Duodenal mucosa (tissue), 2 donors: Measurements from ENCODE around the gene PIP4K2B.
A peak's percentile ranks its signal among the peaks of the same experiment; 100 is the strongest.

ENCODE experiments used
- H3K27ac ChIP-seq: one replicate; pipeline ENCODE4 v1.7.0; 2013; ENCODE audit warnings: low read depth, low read length
- H3K27me3 ChIP-seq, 2 donors: one replicate each; pipeline ENCODE4 v1.7.0; 2013; ENCODE audit warnings: low read length in 2 of 2, control low read depth in 1 of 2; ENCODE audit not compliant: insufficient read depth in 2 of 2, control insufficient read depth in 1 of 2
- H3K36me3 ChIP-seq, 2 donors: one replicate each; pipeline ENCODE4 v1.7.0; 2013; ENCODE audit warnings: low read length in 2 of 2, control low read depth in 1 of 2; ENCODE audit not compliant: insufficient read depth in 2 of 2, control insufficient read depth in 1 of 2
- H3K4me1 ChIP-seq, 2 donors: one replicate each; pipeline ENCODE4 v1.7.0; 2013; ENCODE audit warnings: low read length in 2 of 2, control low read depth in 1 of 2; ENCODE audit not compliant: insufficient read depth in 2 of 2, control insufficient read depth in 1 of 2
- H3K4me3 ChIP-seq, 2 donors: one replicate each; pipeline ENCODE4 v1.7.0; 2013; ENCODE audit warnings: low read length in 2 of 2, low read depth in 1 of 2
- H3K9ac ChIP-seq, 2 donors: one replicate each; pipeline ENCODE4 v1.7.0; 2013; ENCODE audit warnings: low read length in 2 of 2, low read depth in 1 of 2
- H3K9me3 ChIP-seq, 2 donors: one replicate each; pipeline ENCODE4 v1.7.0; 2013; ENCODE audit warnings: low read length in 2 of 2, control low read depth in 1 of 2; ENCODE audit not compliant: control insufficient read depth in 1 of 2

Gene PIP4K2B

DNA sequence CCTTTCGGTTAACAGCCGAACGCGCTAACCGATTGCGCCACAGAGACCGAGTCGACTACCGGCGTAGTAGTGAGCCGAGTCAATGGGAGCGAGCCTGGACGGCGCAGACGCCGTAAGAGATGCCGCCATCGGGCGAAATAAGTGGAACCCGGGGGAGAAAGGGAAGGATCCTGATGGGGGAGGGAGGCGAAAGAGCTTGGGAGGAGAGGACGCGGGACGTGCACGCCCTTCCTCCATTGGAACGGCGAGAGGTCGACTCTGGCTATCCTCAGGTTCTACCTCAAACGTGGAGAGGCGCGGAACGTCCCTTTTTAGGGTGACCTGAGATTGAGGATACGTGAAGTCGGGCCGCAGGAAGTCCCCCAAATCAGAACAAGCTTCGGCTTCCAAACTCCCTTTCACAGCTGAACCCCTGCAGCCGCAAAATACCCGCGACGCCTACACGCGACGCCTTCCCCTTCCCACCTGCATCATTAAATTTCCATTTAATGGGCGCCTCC is 47.5 kb downstream of the PIP4K2B start:
- H3K9me3 ChIP-seq = no peaks in the 10 kb centered on the region
- peak overlapping the region; percentile 79 for H3K27ac ChIP-seq
- peak overlapping the region; percentile 65 to 75 for H3K9ac ChIP-seq
- peaks cover 0 to 6% of the 10 kb centered on the region in 2 donors for H3K27me3 ChIP-seq
- peaks cover 41 to 53% of the 10 kb centered on the region in 2 donors for H3K4me1 ChIP-seq
- peaks cover 9 to 21% of the 10 kb centered on the region in 2 donors for H3K36me3 ChIP-seq
- H3K4me3 ChIP-seq = peak overlapping the region; percentile 83 to 99

DNA sequence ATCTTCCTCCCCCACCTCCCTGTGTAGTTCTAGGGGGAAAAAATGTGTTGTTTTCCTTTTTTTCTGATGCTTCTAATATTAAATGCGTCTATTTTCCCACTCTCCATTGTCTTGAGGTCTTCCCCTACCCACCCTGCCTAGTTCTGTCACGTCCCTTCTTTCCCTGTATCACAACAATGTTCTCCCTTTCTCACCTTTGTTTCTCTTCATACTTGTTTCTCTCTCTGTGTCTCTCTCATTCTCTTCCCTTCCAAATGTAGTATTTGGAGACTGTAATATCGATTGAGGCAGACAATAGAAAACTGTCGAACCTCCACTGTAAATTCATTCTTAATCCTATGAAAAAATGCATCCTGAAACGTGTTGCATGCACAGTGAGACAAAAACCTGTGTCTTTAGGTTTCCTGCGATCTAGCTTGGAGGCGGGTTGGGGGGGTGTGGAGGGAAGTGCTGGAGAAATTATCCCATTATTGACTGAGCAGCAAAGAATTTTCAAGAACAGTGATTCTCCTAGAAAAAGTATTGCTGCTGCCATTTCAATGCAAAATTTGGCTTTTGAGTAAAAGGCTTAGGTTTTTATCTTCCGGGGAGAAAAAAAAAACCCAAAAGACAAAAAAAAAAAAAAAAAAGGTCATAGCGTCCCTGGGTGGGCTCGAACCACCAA is 48.1 kb downstream of the PIP4K2B start:
- H3K4me3 ChIP-seq = peak overlapping the region; percentile 83 to 99
- H3K27ac ChIP-seq = no peak overlapping the region
- H3K4me1 ChIP-seq = peaks cover 46 to 59% of the 10 kb centered on the region in 2 donors
- no peaks in the 10 kb centered on the region for H3K9me3 ChIP-seq
- peaks cover 7 to 17% of the 10 kb centered on the region in 2 donors for H3K36me3 ChIP-seq
- peaks cover 3 to 7% of the 10 kb centered on the region in 2 donors for H3K27me3 ChIP-seq
- peak overlapping the region in 1 of 2 donors; percentile 39 for H3K9ac ChIP-seq

DNA sequence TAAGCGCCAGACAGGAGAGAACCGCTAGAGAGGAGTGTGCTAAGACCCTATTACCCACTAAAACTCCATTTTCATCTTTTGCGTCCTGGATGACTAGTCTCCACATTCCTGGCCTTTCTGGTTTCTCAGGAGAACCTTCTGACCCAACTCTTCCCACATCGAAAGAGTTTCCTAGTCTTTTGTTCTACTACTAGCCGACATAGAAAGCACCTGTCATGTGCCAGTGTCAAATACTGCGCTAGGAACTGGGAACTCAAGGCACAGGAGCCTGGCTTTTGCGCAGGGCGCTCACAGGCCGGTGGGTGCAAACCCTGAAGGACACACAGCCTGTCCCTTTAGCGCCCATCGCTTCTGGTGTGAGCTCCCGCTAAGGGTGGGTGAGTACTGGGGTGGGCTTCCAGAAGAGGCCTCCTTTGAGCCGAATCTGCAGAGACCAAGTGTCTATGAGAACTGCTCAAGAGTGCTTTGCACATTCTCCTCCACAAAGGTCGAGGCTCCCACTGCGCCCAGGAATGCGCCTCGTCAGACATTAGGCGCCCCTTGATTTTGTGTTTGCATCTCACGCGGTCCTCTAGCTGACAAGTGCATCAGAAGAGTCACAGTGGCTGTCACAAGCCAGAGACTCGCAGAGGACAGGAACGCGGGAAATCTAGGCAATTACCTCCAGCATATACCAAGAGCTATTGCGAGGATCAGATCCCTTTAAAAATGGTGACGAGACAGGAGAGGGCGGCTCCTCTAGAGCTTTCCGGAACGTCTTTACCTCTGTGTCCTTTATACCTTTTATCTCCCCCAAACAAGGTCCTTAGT is 48.8 kb downstream of the PIP4K2B start:
- no peaks in the 10 kb centered on the region for H3K9me3 ChIP-seq
- H3K27ac ChIP-seq = no peak overlapping the region
- H3K27me3 ChIP-seq = peaks cover 3 to 7% of the 10 kb centered on the region in 2 donors
- peaks cover 0 to 10% of the 10 kb centered on the region in 2 donors for H3K36me3 ChIP-seq
- peaks cover 46 to 67% of the 10 kb centered on the region in 2 donors for H3K4me1 ChIP-seq
- peak overlapping the region; percentile 39 to 60 for H3K9ac ChIP-seq
- peak overlapping the region; percentile 75 to 83 for H3K4me3 ChIP-seq

DNA sequence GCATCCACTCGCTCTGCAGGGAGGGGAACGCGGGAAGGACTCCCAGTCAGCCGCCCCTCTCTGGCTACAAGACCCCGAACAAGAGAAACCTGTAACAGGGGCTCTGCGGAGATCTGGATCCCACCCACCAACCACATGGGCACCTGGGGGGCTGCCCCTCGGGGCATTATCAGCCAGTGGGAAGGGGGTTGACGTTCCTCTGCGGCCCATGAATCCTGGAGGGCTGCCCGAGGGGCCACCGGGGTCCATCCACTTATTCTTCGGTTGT is 49.4 kb downstream of the PIP4K2B start:
- Histone ChIP-seq H3K27me3 (peaks cover 3 to 7% of the 10 kb centered on the region in 2 donors), H3K4me3 (peak overlapping the region; percentile 74 to 75), H3K9ac (peak overlapping the region in 1 of 2 donors; percentile 60), H3K27ac (no peak overlapping the region), H3K36me3 (peaks cover 0 to 7% of the 10 kb centered on the region in 2 donors), H3K4me1 (peaks cover 46 to 69% of the 10 kb centered on the region in 2 donors), H3K9me3 (no peaks in the 10 kb centered on the region)

DNA sequence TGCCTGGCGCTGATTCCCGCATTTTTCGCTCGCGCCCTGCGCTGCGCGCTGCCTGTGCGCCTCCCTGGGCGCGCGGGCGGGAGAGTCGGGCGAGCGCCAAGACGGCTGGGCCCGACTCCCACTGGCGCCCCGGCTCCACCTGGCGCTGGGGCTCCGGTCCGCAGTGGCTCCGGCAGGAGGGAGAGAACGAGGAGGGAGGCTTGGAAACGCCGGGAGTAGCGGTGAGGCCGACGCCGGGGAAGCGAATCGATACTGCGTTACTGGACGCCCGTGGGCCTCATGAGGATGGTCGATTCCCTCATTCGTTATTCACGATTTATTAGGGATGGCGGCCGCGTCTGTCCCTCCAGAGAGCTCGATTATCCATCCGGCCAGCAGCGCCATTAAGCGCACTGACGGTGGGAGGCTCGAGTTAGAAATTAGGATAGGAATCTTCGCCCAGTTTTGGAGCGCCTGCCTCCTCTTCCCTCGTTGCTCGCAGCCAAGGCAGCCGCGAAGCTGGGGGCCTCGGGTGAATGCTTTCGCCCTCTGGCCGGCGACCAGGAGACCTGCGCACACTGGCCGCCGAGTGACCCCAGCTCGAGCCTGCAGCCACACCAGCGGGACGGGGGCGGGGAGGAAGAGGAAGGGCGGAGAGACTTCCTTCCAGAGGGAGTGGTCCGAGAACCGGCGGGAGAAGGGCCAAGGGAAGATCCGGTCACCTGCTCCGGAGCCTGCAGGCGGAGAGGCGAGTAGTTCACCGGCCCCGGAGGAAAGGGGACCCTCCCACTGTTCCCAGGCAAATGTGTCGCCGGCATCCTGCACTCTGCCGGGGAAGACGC is 49.9 kb downstream of the PIP4K2B start:
- Histone ChIP-seq H3K36me3 (peaks cover 0 to 2% of the 10 kb centered on the region in 2 donors), H3K27me3 (peaks cover 3 to 7% of the 10 kb centered on the region in 2 donors), H3K9me3 (no peaks in the 10 kb centered on the region), H3K9ac (peak overlapping the region; percentile 36 to 60), H3K27ac (peak overlapping the region; percentile 71), H3K4me1 (peaks cover 46 to 66% of the 10 kb centered on the region in 2 donors), H3K4me3 (peak overlapping the region; percentile 74 to 75)

DNA sequence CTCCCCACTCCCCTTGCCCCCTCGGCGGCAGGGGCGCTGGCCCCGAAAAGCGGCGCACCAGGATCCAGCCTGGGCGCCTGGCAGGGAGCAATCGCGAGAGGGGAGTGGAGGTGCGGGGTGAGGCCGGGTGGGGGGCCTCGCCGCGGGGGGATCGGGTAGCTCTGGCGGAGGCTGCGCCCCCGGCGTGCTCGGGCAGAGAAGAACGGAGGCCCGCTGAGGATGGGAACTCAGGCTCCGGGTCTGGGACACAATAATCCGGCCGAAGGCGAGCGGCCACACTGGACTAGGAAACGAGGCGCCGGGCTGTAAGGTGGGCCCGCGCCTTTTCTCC is 50.5 kb downstream of the PIP4K2B start:
- H3K4me1 ChIP-seq = peaks cover 44 to 62% of the 10 kb centered on the region in 2 donors
- no peaks in the 10 kb centered on the region for H3K36me3 ChIP-seq
- peaks cover 3 to 7% of the 10 kb centered on the region in 2 donors for H3K27me3 ChIP-seq
- peak overlapping the region; percentile 74 to 75 for H3K4me3 ChIP-seq
- no peaks in the 10 kb centered on the region for H3K9me3 ChIP-seq
- H3K27ac ChIP-seq = peak overlapping the region; percentile 71
- peak overlapping the region; percentile 36 to 60 for H3K9ac ChIP-seq

DNA sequence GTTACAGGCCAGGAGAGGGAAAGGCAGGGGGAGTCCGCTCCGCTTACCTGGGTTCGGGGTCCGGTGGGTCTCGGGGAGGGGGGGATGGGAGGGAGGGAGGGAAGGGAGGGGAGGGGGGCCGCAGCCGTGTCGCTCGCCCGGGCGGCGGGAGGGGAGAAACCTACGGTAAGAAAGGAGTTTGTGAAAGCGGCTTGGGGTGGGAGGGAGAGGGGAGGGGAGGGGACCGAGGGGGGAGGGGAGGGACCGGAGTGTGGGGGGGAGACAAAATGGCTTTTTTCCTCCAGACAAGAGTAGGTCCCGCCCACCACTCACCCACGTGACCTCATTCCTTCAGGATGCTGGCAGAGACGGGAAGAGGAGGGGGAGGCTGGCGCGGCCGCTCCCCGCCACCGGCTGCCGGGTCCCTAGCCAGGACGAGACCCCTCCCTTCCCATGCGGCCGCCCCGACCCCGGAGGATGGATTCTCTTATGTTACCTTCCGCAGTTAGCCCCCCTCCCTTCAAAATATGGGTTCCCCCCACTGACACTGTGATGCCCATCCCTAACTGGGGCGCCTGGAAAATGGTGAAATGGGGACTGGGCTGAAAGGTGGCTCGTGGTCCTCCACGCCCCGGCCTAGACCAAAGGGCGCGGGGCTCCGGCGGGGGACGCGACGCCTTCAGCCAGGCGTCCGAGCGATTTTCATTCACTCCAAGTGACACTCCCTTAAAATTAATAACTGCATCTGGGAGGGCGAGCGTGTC is 51.0 kb downstream of the PIP4K2B start, which contains the start of gene PCGF2:
TSS of gene PCGF2 (minus strand) at position 188 of the 743 bp plus-strand sequence. CDS start 7,934 bp downstream, outside the sequence.
- H3K36me3 ChIP-seq = no peaks in the 10 kb centered on the region

DNA sequence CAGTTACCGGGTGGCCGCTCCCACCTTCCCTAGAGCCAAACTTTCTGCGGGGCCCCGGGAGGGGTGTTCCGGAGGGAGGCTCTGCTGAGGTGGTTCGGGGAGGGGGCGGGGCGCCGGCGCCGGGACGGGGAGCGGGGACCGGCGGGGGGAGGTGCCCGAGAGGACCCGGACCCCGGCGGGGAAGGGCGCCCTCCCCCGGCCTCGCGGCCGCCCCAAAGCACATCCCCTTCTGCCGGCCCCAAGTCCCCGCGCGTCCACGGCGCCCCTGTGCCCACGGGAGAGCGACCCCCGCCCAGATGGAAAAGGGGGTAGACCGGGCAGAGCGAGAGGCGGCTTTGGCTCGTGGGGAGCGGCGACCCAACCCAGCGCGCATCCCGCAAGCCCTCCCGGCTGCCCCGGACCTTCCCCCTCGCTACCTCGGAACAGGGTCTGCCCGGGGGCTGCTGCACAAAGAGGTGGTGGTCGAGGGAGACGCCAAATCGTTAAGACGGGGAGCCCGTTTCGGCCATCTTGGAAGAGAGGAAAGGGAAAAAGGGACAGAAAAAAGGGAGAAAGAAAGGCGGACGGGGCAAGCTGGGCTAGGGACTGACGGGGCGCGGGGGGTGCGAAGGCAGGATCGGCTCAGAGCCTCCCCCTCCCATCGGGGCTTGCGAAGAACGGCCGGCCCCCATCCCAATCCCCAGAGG is 51.8 kb downstream of the PIP4K2B start:
- Histone ChIP-seq H3K27me3 (peaks cover 3 to 7% of the 10 kb centered on the region in 2 donors), H3K4me3 (peak overlapping the region; percentile 66 to 77), H3K9me3 (no peaks in the 10 kb centered on the region), H3K4me1 (peaks cover 40 to 66% of the 10 kb centered on the region in 2 donors), H3K9ac (peak overlapping the region; percentile 35 to 52), H3K27ac (peak overlapping the region; percentile 59), H3K36me3 (no peaks in the 10 kb centered on the region)

More for the DNA sequence above, 51.0 kb downstream of the PIP4K2B start, which contains the start of gene PCGF2:
- peak within 1 kb of the TSS; percentile 71 for H3K27ac ChIP-seq
- H3K9me3 ChIP-seq = no peaks in the 10 kb centered on the region
- H3K9ac ChIP-seq = peak within 1 kb of the TSS; percentile 52 to 60
- H3K4me1 ChIP-seq = peaks cover 39 to 62% of the 10 kb centered on the region in 2 donors
- H3K27me3 ChIP-seq = peaks cover 3 to 7% of the 10 kb centered on the region in 2 donors
- peak within 1 kb of the TSS; percentile 75 to 77 for H3K4me3 ChIP-seq
